PC-3 (cell line): ENCODE results near the gene MPND. TPM values are rescaled to one million over a fixed set of nuclear protein-coding genes. Genes with fewer than 3 reads are reported as not detected.

ENCODE experiments used
- ATAC-seq: fragments of 200-7000 bp; cut with Tn5 transposase; 2 replicates; pipeline ENCODE4 v1.9.1; 2020; ENCODE audit warnings: mild to moderate bottlenecking, moderate library complexity
- BruUV-seq: library from RNA; stranded (reverse); fragments of 400-500 nt; replicated peaks from 2 replicates; lab custom pipeline; 2021; lab: Mats Ljungman, UMichigan
- CTCF ChIA-PET: fragments of 300-600 bp; sonication (Branson Sonifier 250); formaldehyde crosslinking; loops from one replicate; lab custom pipeline; 2022; ENCODE audit warnings: antibody characterized with exemption; lab: Charles Lee
- POLR2A ChIA-PET: fragments of 300-600 bp; sonication (Branson Sonifier 250); formaldehyde crosslinking; loops from one replicate; lab custom pipeline; 2022; ENCODE audit warnings: antibody characterized with exemption; ENCODE audit not compliant: unreplicated experiment; lab: Charles Lee
- DNase-seq: peaks from one replicate; pipeline ENCODE4 v3.0.0-alpha.2; 2015
- H2AFZ ChIP-seq: fragments of 300-600 bp; sonication (generic); 2 replicates; pipeline ENCODE4 v1.6.0; 2016; ENCODE audit warnings: antibody characterized with exemption, low read length
- H3F3A ChIP-seq: fragments of 300-600 bp; sonication (generic); one replicate; pipeline ENCODE4 v1.6.0; 2017; ENCODE audit warnings: antibody characterized with exemption, low read length, control low read depth, mild to moderate bottlenecking; ENCODE audit not compliant: unreplicated experiment
- H3K27ac ChIP-seq: fragments of 300-600 bp; sonication (generic); 2 replicates; pipeline ENCODE4 v1.5.1; 2016; ENCODE audit warnings: mild to moderate bottlenecking, low read length
- H3K27me3 ChIP-seq: fragments of 300-600 bp; sonication (generic); 2 replicates; pipeline ENCODE4 v1.6.1; 2016; ENCODE audit warnings: low read length, mixed read lengths
- H3K36me3 ChIP-seq: fragments of 300-600 bp; sonication (generic); 2 replicates; pipeline ENCODE4 v1.6.1; 2016; ENCODE audit warnings: low read depth, mixed run types, low read length, mixed read lengths
- H3K4me1 ChIP-seq: fragments of 300-600 bp; sonication (generic); 2 replicates; pipeline ENCODE4 v1.5.1; 2016; ENCODE audit warnings: low read length; ENCODE audit not compliant: insufficient read depth
- H3K4me2 ChIP-seq: fragments of 300-600 bp; sonication (generic); 2 replicates; pipeline ENCODE4 v1.6.0; 2016; ENCODE audit warnings: low read length
- H3K4me3 ChIP-seq: fragments of 300-600 bp; sonication (generic); 2 replicates; pipeline ENCODE4 v1.5.1; 2016; ENCODE audit warnings: mild to moderate bottlenecking, low read length, mixed read lengths
- H3K79me2 ChIP-seq: fragments of 300-600 bp; sonication (generic); 2 replicates; pipeline ENCODE4 v1.6.1; 2017; ENCODE audit warnings: low read length, mixed read lengths
- H3K9ac ChIP-seq: fragments of 300-600 bp; sonication (generic); 2 replicates; pipeline ENCODE4 v1.6.0; 2016; ENCODE audit warnings: mild to moderate bottlenecking, low read length
- H3K9me2 ChIP-seq: fragments of 300-600 bp; sonication (generic); replicated peaks from 2 replicates; pipeline ENCODE4 v1.6.1; 2016; ENCODE audit warnings: mixed run types, low read length, mixed read lengths
- H3K9me3 ChIP-seq: fragments of 300-600 bp; sonication (generic); 2 replicates; pipeline ENCODE4 v1.6.1; 2016; ENCODE audit warnings: low read length, mixed read lengths
- H4K20me1 ChIP-seq: fragments of 300-600 bp; sonication (generic); 2 replicates; pipeline ENCODE4 v1.6.1; 2016; ENCODE audit warnings: low read length, mixed read lengths
- CTCF ChIP-seq: fragments of 300-600 bp; sonication (generic); conservative IDR thresholded peaks from 2 replicates; pipeline ENCODE4 v1.5.1; 2017; ENCODE audit warnings: antibody characterized with exemption, low read depth, mild to moderate bottlenecking, low read length
- EZH2 ChIP-seq: fragments of 300-600 bp; sonication (generic); IDR thresholded peaks from one replicate; pipeline ENCODE4 v1.6.1; 2017; ENCODE audit warnings: antibody characterized with exemption, mild to moderate bottlenecking, low read length; ENCODE audit not compliant: unreplicated experiment
- EZH2phosphoT487 ChIP-seq: fragments of 300-600 bp; sonication (generic); IDR thresholded peaks from 2 replicates; pipeline ENCODE4 v1.6.1; 2018; ENCODE audit warnings: mild to moderate bottlenecking, antibody characterized with exemption, low read length, borderline replicate concordance
- intact Hi-C: fragments of 100-400 bp; cut with micrococcal nuclease; formaldehyde crosslinking; loops from 2 replicates; pipeline ENCODE4 v1.9.0; 2023
- total RNA-seq: library from RNA; depleted of rRNA; stranded (reverse); fragments of >200 nt; gene quantifications from 2 replicates; pipeline ENCODE4 v1.2.3, GENCODE V29; 2014

MPND gene
- total RNA-seq, 1 experiment from 2014 or later = 5.6 TPM

- Histone ChIP-seq H3K36me3 (no peaks in the 10 kb centered on the region), H3K9me3 (no peaks in the 10 kb centered on the region), H2AFZ (no peak overlapping the region), H3K4me3 (no peak overlapping the region), H3K9ac (no peak overlapping the region), H3F3A (no peaks in the 10 kb centered on the region), H3K9me2 (no peaks in the 10 kb centered on the region), H3K4me2 (no peak overlapping the region), H3K4me1 (no peaks in the 10 kb centered on the region), H3K27me3 (no peaks in the 10 kb centered on the region), H3K27ac (no peak overlapping the region), H4K20me1 (no peaks in the 10 kb centered on the region), H3K79me2 (no peaks in the 10 kb centered on the region)
- no TSS peak for BruUV-seq
- ChIA-PET CTCF (no interaction called here), POLR2A (no interaction called here)
- no peak for ATAC-seq
- no peak for TF ChIP-seq EZH2phosphoT487
- TF ChIP-seq CTCF = no peak
- TF ChIP-seq EZH2 = no peak
- DNase-seq = no peak
- intact Hi-C loops = no loop called here
These were observed 19.7 kb upstream of the MPND start for GRCh38 chr19:4323692-4324091.

- ATAC-seq (no peak), DNase-seq (no peak)
- H3K9ac ChIP-seq = no peak overlapping the region
- H3K27ac ChIP-seq = no peak overlapping the region
- H4K20me1 ChIP-seq = no peaks in the 10 kb centered on the region
- no peaks in the 10 kb centered on the region for H3K27me3 ChIP-seq
- intact Hi-C loops = no loop called here
- no peak for TF ChIP-seq EZH2
- TF ChIP-seq EZH2phosphoT487 = no peak
- no peak for TF ChIP-seq CTCF
- no peaks in the 10 kb centered on the region for H3F3A ChIP-seq
- H3K4me2 ChIP-seq = no peak overlapping the region
- H3K9me3 ChIP-seq = no peaks in the 10 kb centered on the region
- no peak overlapping the region for H2AFZ ChIP-seq
- no peaks in the 10 kb centered on the region for H3K4me1 ChIP-seq
- ChIA-PET POLR2A (no interaction called here), CTCF (no interaction called here)
- H3K79me2 ChIP-seq = no peaks in the 10 kb centered on the region
- no peak overlapping the region for H3K4me3 ChIP-seq
- no peaks in the 10 kb centered on the region for H3K36me3 ChIP-seq
- no peaks in the 10 kb centered on the region for H3K9me2 ChIP-seq
- no TSS peak for BruUV-seq
These were observed 19.1 kb upstream of the MPND start for GRCh38 chr19:4324228-4324627.

- Histone ChIP-seq H3K4me2 (no peak overlapping the region), H3F3A (no peaks in the 10 kb centered on the region), H3K4me3 (no peak overlapping the region), H3K4me1 (no peaks in the 10 kb centered on the region), H3K27me3 (no peaks in the 10 kb centered on the region), H3K27ac (no peak overlapping the region), H3K9me3 (no peaks in the 10 kb centered on the region), H4K20me1 (no peaks in the 10 kb centered on the region), H3K36me3 (no peaks in the 10 kb centered on the region), H2AFZ (no peak overlapping the region), H3K79me2 (no peaks in the 10 kb centered on the region), H3K9ac (no peak overlapping the region), H3K9me2 (no peaks in the 10 kb centered on the region)
- BruUV-seq = no TSS peak
- intact Hi-C loops = no loop called here
- ChIA-PET POLR2A (no interaction called here), CTCF (no interaction called here)
- no peak for TF ChIP-seq CTCF
- TF ChIP-seq EZH2 = no peak
- TF ChIP-seq EZH2phosphoT487 = no peak
- no peak for ATAC-seq
- no peak for DNase-seq
These were observed 17.0 kb upstream of the MPND start for GRCh38 chr19:4326215-4326836.
